Measurements from ENCODE around the gene TDRD1.
"Not testable (repeated sequence)": the region's sequence is repeated elsewhere in the genome, so short reads cannot be mapped to it uniquely, and the experiment has no call there.

Gene TDRD1, protein sequence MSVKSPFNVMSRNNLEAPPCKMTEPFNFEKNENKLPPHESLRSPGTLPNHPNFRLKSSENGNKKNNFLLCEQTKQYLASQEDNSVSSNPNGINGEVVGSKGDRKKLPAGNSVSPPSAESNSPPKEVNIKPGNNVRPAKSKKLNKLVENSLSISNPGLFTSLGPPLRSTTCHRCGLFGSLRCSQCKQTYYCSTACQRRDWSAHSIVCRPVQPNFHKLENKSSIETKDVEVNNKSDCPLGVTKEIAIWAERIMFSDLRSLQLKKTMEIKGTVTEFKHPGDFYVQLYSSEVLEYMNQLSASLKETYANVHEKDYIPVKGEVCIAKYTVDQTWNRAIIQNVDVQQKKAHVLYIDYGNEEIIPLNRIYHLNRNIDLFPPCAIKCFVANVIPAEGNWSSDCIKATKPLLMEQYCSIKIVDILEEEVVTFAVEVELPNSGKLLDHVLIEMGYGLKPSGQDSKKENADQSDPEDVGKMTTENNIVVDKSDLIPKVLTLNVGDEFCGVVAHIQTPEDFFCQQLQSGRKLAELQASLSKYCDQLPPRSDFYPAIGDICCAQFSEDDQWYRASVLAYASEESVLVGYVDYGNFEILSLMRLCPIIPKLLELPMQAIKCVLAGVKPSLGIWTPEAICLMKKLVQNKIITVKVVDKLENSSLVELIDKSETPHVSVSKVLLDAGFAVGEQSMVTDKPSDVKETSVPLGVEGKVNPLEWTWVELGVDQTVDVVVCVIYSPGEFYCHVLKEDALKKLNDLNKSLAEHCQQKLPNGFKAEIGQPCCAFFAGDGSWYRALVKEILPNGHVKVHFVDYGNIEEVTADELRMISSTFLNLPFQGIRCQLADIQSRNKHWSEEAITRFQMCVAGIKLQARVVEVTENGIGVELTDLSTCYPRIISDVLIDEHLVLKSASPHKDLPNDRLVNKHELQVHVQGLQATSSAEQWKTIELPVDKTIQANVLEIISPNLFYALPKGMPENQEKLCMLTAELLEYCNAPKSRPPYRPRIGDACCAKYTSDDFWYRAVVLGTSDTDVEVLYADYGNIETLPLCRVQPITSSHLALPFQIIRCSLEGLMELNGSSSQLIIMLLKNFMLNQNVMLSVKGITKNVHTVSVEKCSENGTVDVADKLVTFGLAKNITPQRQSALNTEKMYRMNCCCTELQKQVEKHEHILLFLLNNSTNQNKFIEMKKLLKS

DNA sequence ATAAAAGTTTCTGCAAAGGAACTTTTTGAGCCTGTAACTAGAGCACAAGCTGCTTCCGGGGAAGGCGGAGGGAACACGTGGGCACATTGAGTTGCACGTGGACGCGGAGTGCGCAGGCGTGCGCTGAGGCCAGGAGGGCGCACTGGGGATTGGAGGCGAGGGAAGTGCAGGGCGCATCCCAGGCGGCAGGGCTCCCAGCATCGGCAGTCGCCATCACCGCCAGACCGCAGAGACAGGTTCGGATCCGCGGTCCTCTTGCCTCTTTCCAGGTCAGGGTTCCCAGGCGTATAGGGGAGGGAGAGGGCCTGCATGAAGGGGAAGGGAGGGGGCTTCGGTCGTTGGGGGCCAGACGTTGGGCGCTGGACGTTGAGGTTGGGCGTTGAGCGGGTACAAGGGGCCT is at the start of gene TDRD1:
TDRD1 (plus strand) TSS at position 206 of the 400 bp plus-strand sequence. CDS start 8,479 bp downstream, outside the sequence.
- no peak for DNase-seq (ENCODE audit: low spot score)

DNA sequence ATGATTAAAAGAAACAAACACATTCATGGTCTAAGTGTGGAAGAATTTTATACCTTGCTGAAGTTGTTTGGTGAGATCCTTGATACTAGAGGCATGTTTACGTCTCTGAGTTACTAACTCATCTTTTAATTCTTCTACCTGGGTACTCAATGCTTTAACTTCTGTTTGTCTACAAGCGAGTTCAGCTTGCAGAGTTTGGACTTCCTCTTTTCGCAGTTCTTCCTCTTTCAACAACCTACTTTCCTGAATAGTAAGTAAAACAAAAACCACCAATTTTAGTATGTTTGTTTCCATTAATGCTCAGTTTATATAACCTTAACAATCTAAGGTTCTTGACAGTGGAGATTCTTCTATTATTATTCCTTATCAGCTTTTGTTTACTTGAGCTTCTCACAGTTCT is 48.1 kb upstream of the TDRD1 start:
- no peak for DNase-seq (ENCODE audit: low spot score)

DNA sequence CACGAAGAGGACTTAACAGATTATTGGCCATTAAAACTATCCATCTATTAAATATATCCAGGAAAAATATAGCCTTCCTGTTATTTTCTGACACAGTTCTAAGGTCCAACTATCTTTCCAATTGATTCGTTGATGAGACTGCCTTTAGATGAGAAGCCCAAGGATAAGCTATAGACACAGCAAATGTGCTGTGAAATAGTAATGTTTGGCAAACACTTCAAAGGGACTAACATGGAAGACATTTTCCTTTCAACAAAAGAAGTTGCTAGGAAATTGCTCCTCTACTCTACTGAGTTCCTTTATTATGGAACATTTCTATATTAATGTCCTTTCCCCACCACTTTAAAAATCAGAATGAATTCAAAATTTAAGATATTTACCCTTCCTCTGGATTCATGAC is 43.7 kb upstream of the TDRD1 start:
- no peak for DNase-seq (ENCODE audit: low spot score)

DNA sequence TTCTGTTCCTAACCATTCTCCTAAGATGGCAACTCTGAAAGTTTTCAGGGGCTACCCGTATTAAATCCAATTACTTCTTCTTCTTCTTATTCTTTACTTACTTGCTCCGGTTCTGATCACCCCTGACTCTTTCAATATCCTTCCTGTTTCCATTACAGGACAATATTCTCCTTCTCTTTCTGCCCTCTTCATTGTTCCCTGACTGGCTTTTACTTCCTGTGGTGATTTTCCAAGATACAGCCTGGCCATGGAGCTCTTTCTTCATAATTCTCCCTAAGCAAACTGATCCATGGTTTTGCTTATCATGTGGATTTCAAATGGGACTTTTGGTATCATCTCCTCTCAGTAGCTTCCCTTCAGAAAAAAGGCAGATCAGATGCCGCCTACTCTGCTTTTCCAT is 40.6 kb upstream of the TDRD1 start:
- no peak for DNase-seq (ENCODE audit: low spot score)

DNA sequence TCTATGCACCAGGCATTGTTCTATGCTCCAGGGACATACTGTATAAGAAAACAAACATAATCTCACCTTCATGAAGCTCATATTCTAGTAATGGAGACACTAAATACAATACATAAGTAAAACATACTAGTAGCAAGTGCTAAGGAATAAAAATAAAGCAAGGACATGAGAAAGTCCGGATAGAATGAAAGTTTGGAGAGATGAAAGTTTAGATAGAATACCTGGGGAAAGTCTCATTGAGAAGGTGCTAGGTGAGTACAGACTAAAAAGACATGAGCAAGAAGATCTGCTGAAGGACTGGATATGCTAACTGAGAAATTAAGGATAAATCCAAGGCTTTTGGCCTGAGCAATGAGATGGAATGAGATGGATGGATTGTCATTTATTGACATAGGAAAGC is 39.1 kb upstream of the TDRD1 start:
- no peak for DNase-seq (ENCODE audit: low spot score)

DNA sequence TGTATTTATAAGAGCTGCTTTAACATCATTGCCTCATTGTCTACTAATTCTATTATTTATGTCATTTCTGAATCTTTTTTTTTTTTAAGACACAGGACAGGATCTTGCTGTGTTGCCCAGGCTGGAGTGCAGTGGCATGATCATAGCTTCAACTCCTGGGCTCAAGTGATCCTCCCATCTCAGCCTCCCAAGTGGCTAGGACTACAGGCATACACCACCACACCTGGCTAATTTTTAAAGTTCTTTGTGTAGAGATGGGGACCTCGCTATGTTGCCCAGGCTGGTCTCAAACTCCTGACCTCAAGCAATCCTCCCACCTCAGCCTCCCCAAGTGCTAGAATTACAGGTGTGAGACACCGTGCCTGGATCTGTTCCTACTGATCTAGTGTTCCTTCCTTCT is 38.3 kb upstream of the TDRD1 start:
- DNase-seq (ENCODE audit: low spot score): not testable (repeated sequence)

DNA sequence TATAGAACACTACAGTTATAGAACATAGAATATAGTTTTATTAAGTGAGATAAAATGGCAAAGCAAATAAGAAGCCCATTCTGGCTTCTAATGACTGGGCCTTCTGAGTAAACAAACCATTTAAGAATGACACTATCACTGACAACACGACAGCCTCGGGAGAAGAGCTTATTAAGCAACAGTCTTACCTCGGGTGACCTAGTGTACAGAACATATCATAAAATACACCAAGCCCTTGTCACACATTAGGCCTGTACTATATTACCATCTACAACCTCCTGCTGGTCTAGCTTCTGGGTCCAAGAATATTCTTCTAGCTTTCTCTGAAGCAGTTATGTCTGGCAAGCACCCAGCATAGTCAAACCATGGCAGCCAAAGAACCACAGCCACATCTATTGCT is 37.1 kb upstream of the TDRD1 start:
- no peak for DNase-seq (ENCODE audit: low spot score)

DNA sequence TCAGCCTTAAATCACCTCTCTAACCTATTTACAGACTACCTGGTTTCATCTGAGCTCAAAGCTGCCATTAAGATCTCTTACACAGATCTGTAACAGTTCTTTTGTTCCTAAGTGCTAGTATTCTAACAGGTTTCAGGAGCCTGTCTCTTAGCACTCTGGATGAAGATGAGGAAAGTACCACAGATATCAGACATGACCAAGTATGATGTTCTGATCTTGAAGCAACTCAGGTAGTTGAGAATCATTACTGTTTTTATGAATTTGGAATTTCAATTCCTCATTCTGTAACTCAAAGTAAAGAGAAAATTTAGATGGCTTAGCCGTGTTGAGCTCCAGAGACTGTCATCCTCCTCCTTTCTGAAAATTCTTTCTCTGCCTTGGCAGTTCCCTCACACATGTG is 36.0 kb upstream of the TDRD1 start:
- DNase-seq (ENCODE audit: low spot score): no peak

DNA sequence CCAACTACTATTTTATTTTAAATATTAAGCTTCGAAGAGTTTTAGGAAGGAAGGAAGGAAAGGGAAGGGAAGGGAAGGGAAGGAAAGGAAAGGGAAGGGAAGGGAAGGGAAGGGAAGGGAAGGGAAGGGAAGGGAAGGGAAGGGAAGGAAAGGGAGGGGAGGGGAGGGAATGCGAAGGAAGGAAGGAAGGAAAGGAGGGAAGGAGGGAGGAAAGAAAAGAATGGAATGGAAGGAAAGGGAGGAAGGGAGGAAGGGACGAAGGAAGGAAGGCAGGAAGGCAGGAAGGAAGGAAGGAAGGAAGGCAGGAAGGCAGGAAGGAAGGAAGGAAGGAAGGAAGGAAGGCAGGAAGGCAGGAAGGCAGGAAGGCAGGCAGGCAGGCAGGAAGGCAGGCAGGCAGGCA is 29.7 kb upstream of the TDRD1 start:
- not testable (repeated sequence) for DNase-seq (ENCODE audit: low spot score)

DNA sequence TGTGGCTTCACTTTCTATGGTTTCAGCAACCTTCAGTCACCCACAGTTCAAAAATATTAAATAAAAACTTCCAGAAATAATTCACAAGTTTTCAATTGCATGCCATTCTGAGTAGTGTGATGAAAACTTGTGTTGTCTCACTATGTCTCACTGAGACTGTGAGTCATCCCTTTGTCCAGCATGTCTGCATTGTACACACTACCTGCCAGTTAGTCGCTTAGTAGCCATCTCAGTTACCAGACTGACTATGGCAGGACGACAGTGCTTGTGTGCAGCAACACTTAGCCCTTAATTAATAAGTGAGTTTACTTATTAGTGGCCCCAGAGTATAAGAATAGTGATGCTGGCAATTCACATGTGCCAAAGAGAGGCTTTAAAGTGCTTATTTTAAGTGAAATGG is 27.7 kb upstream of the TDRD1 start:
- DNase-seq (ENCODE audit: low spot score): no peak

DNA sequence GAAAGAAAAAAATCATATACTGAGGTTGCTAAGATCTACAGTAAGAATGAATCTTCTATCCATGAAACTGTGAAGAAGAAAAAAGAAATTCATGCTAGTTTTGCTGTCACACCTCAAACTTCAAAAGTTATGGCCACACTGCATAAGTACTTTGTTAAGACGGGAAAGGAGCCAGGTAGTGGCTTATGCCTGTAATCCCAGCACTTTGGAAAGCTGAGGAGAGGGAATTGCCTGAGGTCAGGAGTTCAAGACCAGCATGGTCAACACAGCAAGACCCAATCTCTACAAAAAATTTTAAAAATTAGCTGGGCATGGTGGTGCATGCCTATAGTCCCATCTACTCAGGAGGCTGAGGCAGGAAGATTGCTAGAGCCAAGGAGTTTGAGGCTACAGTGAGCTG is 27.3 kb upstream of the TDRD1 start:
- no peak for DNase-seq (ENCODE audit: low spot score)

DNA sequence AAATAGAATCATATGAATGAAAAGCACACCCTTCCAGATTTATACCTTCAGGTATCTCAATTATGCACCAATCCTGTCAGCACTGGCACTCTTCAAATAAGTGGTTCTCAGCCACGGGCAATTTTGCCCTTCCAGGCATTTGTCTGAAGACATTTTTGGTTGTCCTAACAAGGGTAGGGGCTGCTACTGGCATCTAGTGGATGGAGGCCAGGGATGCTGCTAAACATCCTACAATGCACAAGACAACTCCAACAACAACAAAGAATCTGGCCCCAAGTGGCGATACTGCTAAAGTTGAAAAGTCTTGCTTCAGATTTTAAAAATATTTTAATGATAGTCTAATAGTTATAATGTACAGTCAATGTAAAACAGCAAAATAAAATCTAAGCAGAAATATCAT is 21.2 kb upstream of the TDRD1 start:
- DNase-seq (ENCODE audit: low spot score): no peak

DNA sequence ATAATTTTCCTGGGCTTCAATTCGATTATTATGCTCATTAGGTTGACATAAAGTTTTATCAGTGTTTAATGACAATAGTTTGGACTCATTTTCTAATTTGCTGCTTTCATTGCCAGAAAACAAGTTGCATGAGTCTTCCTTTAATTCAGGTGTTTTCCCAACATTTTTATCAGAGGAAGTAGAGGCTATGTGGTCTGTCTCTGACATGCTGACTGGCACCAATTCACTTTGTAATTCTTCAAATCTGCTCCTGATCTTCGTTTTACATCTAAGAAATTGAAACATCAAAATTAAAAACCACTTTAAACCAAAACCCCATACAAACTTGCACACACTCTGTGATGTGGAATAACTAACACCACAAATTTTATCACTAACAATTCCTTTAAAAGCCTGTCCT is 16.1 kb upstream of the TDRD1 start:
- DNase-seq (ENCODE audit: low spot score): no peak

DNA sequence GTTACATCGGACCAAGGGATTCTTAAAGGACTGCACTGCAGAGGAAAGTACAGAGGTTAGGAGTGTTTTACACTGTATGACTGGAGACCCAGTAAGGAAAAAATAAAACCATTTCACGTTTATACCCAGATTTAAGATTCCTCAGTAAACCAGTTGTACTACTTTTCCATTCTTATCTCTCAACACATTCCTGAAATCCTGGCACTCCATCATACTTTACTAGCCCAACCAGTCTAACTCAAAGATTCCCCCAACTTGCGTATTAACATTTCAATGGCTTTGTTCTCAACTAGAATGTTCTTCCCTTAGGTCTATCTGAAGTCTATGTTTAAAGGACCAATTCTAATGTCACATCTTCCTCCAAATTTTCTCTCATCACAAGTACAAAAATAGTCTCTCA is 13.1 kb upstream of the TDRD1 start:
- no peak for DNase-seq (ENCODE audit: low spot score)

DNA sequence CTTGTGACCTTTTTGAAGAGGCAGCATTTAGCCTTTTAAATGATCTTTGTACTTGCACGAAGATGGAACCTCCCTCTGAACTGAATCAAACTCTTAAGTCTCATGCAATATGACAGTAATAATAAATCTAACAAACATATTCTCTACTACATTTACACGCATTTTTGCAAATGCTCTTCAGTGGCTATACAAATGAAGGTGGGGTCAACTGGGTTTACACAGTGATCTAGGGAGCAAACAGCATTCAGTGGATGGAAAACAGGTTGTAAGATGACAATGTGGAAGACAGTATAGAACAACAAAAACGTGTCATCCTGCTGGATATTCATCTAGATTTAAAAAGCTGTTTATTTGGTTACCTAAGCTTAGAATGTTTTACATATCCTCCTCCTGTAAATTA is 12.7 kb upstream of the TDRD1 start:
- no peak for DNase-seq (ENCODE audit: low spot score)

DNA sequence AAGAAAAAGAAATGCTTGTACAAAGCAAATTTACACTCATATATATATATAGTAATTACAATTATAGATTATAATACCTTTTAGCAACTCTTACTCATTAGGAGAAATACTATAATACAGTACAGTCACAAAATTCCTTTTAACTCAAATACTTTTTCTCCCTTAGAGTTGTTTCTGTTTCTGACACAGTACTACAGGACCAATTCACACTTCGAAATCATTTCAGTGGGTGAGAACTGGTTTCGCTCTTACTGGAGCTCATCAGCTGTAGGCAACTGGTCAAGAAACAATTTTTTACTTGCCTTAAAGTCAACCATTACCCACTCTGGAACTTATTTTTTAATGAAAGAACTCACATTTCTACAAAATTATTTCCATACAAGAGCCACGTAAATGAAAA is 11.2 kb upstream of the TDRD1 start:
- no peak for DNase-seq (ENCODE audit: low spot score)

DNA sequence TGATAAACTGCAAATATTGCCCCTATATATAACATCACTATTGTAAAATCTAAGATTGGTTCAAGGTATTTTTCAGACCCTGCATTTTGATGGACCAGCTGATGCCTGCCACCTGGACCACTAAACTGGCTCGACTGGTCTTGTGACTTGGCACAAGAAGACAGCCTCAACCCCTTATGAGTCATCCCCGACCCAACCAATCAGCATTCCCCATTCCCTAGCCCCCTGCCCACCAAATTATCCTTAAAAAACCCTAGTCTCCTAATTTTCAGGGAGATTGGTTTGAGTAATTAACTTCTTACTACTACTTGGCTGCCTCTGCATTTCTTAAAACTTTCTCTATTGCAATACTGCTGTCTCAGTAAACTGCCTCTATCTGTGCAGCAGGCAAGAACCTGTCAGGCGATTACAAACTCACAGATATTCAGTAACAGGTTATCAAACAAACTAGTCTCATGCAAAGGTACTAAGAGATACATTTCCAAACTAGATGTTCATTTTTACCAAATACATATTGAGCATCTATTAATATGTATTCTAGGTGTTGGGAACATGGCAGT is 10.6 kb upstream of the TDRD1 start:
- DNase-seq (ENCODE audit: low spot score): no peak

DNA sequence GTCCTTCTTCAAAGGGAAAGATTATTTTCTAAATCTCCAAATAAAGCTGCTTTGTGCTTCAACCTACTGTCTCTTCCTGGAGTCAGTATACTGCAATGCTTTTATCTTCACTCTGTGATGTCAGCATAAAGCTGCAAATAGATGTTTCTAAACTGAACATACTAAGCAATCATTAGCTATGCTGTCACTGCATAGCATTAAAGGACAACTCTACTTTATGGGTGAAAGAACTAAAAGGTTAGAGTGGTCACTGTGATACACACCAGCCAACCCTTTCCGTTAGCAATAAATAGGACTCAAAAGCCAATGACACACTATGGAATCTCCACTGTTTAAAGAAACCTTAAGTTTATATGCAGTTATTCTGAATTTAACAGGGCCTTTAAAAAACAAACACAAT is 6.9 kb upstream of the TDRD1 start:
- peak; percentile 19 for DNase-seq (ENCODE audit: low spot score)

DNA sequence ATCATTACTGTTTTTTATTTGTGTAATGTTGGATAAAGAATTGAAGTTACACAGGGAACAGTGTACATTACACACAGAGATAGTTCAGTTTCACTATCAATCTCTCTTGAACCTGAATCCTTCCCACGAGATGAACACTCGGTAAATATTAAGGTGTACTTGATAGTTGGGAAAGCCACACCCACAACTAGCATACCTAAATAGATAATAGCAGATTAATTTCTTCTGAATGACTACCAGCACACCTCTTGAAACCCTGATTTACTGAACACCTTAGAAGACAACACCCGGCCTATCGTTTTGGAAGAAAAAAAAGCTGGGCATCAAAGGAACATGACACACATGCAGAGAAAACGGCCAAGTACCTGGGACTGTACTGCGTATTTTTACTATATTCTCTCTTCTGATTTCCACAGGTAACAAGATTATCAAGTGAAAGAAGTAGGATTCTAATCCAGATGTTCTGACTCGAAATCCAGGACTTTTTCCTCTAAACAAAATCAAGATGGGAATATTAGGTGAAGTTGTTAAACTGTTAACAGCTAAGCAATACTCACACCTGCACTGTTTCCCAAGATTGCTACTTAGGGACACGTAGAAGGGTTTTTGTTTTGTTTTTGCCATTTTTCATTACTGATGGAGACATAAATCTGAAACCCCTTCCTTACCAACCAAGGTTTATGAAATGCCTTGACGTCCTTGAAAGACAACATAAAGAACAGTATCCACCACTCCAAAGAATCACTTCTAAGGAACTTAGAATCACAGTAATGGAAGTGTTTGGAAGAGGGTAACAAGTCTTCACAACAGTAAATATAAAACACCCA is 6.2 kb upstream of the TDRD1 start:
- peak; percentile 55 for DNase-seq (ENCODE audit: low spot score)

DNA sequence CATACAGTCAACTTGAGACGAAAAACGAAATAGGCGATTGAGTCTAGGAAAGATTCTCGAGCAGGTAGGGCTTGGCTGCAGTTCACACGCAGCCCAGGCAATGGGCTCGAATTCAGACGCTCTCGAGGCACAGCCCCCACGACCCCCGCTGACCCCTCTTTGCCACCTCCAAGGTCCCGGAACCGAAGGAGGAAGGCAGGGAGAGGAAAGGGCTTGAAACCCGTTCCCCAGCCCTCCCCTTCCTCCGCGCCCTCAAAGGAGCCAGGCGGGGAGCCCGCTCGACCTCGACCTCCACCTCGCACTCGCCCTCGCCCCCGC is 5.6 kb upstream of the TDRD1 start:
- DNase-seq (ENCODE audit: low spot score): no peak

DNA sequence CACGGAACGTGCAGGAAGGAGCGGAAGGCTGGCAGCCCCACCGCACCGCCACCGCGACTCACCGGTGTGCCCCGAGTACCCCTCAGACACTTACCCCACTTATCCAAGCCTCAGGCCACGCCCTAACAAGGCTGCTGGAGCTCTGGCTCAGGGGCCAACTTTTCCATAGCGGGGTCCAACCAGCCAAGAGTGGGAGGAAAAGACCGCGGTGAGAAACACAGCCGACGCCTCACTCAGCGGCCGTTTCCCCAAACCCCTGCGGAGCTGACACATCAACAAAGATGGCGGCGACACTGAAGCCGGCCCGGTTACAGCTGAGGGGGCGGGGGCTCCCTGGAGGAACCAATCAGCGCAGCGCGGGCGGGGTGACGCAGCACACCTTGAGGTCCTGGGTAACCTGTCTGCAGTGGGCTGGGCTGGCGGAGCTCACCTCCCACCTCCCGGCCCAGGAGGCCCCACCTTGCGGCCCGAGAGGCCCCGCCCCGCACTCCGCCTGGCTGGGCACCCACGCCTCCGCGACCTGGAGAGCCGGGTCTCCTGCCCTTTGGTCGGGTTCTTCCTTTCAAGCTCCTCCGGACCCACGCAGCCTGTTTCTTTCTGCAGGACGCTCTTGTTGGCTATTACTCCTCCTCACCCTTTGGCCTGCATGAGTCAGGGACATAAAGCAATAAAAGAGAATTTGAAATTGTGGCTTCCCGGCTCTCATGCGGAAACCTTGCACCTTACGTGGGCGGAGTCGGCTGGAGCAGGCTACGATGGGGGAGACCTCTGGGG is 5.0 kb upstream of the TDRD1 start, which contains the start of gene CCDC186:
CCDC186 (minus strand) TSS at position 283 of the 774 bp plus-strand sequence. CDS start 10,935 bp downstream, outside the sequence.
- peak; percentile 96 for DNase-seq (ENCODE audit: low spot score)
